Adrenal gland (tissue), 12 donors: ENCODE data around the gene CAMK2G. TPM values are rescaled to one million over a fixed set of nuclear protein-coding genes. Genes with fewer than 3 reads are reported as not detected.

Source experiments
- DNase-seq, 7 donors: peaks; one replicate each; pipeline ENCODE4 v3.0.0-alpha.2; 2019 to 2020
- H3K27ac ChIP-seq, 5 donors: fragments of 200-600 bp; sonication (generic) in 4 of 5; 1 replicate in 3 of 5; 2 replicates in 2 of 5; pipeline versions ENCODE4 v1.5.1 to v1.8.0; 2016 to 2020; ENCODE audit warnings: mild to moderate bottlenecking in 1 of 5
- H3K27me3 ChIP-seq: fragments of 200-600 bp; 2 replicates; pipeline ENCODE4 v1.8.0; 2021
- H3K36me3 ChIP-seq, 2 donors: fragments of 200-600 bp; replicated peaks in 1 of 2; 1 replicate in 1 of 2; 2 replicates in 1 of 2; pipeline versions ENCODE4 v1.5.1 to v1.8.0; 2018 to 2022
- H3K4me1 ChIP-seq, 2 donors: fragments of 200-600 bp; replicated peaks in 1 of 2; 1 replicate in 1 of 2; 2 replicates in 1 of 2; pipeline versions ENCODE4 v1.5.1 to v1.8.0; 2018 to 2021
- H3K4me3 ChIP-seq, 4 donors: fragments of 200-600 bp; sonication (generic) in 3 of 4; one replicate each; pipeline ENCODE4 v1.5.1; 2016 to 2018
- H3K9me3 ChIP-seq, 3 donors: fragments of 200-600 bp; sonication (generic) in 1 of 3; replicated peaks in 1 of 3; 1 replicate in 2 of 3; 2 replicates in 1 of 3; pipeline versions ENCODE4 v1.5.1 to v1.8.0; 2016 to 2021
- POLR2A ChIP-seq, 2 donors: fragments of 450-650 bp; IDR thresholded peaks; one replicate each; pipeline ENCODE4 v1.6.1; 2017; ENCODE audit warnings: antibody characterized with exemption in 2 of 2, mild to moderate bottlenecking in 2 of 2, moderate library complexity in 1 of 2
- WGBS, 4 donors: extraction: QIAGEN DNeasy Blood & Tissue Kit in 2 of 4; methylation state at CpG; one replicate each; pipeline versions ENCODE4 v1.1.5 to v1.1.7; 2013 to 2017; 5-methylcytosine and 5-hydroxymethylcytosine counted together
- intact Hi-C, 2 donors: fragments of 100-400 bp; cut with DNase I; formaldehyde crosslinking; loops; one replicate each; pipeline versions ENCODE4 v1.14.1 to v1.15.0; 2022 to 2023
- polyA plus RNA-seq, 3 donors: library from polyadenylated mRNA; stranded (reverse); fragments of 200-250 nt in 2 of 3; fragments of 350-450 nt in 1 of 3; fragmentation: Illumina TruSeq in 1 of 3; extraction: RNeasy Lipid Tissue Mini Kit (QIAGEN cat#74804) in 1 of 3; gene quantifications; one replicate each; pipeline ENCODE4 v1.2.3, GENCODE V29; 2013 to 2014
- total RNA-seq, 9 donors: library from RNA; depleted of rRNA in 4 of 9; stranded (reverse); fragments of >200 nt in 4 of 9; fragments of 120-200 nt in 1 of 9; fragmentation: NEBNext Ultra II Directional in 1 of 9; extraction: Animal tissue kit (Norgen Biotek cat#: 25700) in 1 of 9; gene quantifications; one replicate each; pipeline versions ENCODE4 v1.1.0 to v1.2.4, GENCODE V29; 2013 to 2023
- TF ChIP-seq, protein P1 (sequence below), 6 experiments: fragments of 450-650 bp in 4 of 6; fragments of 200-600 bp in 2 of 6; sonication (generic) in 1 of 6; IDR thresholded peaks; 1 replicate in 5 of 6; 2 replicates in 1 of 6; pipeline versions ENCODE4 v1.5.1 to v1.8.0; 2016 to 2021; ENCODE audit warnings: antibody characterized with exemption in 6 of 6, mild to moderate bottlenecking in 2 of 6, moderate library complexity in 1 of 6
- donor health status: healthy with polysubstance abuse.
- donor health status: Bipolar disorder and iron deficiency.
- donor health status: DM: yes; HTN: yes; CAD: no.
- donor health status: DM: no; HTN: no; CAD: no.
- donor health status: DM: no; HTN: no; CAD: no.
- donor health status: DM: yes; HTN: yes; CAD: no.

CAMK2G gene
- total and polyA plus RNA-seq, 12 donors, result 12.7 to 27.3 (median 19.7) TPM

DNA sequence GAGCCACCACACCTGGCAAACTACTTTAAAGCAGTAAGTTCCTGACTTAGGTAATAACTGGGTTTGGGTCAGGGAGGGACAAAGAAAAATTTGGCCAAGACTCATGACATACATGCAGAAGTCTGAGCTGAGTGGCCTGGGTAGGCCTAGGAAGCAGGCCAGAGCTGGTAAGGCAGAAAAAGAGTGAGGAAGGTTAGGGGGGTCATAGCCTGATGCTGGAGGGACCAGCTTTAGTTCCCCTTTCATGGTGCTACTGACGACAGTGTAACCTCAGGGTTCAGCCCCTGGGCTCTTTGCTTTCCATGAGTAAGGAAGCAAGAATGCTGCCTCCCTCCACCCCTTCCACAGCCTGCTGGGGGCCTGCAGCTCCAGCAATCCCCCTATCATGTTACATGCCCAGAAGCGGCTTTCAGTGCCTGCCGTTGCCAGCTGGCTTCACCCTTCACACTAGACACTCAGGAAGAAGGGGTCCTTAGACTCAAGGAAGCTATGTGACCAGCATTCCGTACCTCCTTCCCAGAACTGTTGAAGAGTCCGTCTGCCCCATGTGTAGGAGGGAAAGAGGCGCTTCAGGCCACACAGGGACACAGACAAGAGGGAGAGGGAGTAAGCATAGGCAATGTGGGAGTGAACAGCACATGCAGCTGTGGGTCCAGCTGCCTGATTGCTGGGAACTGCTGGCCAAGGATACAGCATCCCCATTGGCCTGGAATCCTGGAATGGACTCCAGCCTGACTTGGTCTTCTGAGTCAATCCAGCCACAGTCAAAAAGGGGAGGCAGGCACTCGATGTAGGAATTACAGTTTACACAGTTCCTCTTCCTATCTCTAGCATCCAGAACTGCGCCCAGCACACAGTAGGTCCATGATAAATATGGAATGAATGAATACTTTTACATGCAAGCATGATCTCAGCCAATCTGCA lies 32.4 kb upstream of the CAMK2G start:
- Histone ChIP-seq H3K4me1 (peaks cover 0 to 23% of the 10 kb centered on the region in 2 donors), H3K27ac (peak overlapping the region in 3 of 5 donors; percentile 60 to 86 (median 69))
- intact Hi-C loops, result no loop called here

DNA sequence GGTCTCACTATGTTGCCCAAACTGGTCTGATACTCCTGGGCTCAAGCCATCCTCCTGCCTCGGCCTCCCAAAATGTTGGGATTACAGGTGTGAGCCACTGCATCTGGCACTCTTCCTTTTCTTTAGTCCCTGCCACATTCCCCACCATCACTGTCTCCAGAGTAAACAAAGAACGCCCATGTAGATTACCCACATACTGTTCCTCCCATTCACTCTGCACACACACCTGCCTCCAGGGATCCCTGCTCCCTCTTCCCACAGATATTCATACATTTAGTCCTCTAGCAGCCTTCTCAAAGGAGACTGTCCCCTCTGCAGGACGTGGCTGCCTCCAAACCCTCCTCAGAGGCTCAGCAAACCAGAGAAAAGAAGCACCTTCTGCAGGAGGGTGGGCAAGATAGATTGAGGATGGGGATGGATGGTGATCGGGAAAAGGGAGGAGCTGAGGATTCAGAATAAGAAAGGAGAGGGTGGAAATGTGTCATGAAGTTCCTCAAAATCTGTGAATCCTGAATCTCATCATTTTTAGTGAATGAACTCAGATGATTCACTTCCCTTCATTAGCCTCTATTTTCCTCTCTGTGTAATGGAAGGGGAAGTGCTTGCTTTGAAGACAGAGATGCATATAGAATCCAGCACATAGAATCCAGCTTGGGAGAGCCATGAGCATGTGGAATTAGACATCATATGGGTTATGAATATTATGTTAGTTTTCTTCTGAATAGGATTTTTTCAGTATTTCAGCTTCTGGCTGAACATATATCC lies 31.1 kb upstream of the CAMK2G start:
- Histone ChIP-seq H3K9me3 (no peaks in the 10 kb centered on the region), H3K36me3 (no peaks in the 10 kb centered on the region), H3K4me3 (no peak overlapping the region), H3K27me3 (no peaks in the 10 kb centered on the region), H3K27ac (peak overlapping the region in 2 of 5 donors; percentile 69 to 86), H3K4me1 (peaks cover 0 to 13% of the 10 kb centered on the region in 2 donors)
- 63 to 81% (median 67%) methylated on average over 4 of the region's 4 CpGs for WGBS, 4 donors
- TF ChIP-seq, protein P1, sequence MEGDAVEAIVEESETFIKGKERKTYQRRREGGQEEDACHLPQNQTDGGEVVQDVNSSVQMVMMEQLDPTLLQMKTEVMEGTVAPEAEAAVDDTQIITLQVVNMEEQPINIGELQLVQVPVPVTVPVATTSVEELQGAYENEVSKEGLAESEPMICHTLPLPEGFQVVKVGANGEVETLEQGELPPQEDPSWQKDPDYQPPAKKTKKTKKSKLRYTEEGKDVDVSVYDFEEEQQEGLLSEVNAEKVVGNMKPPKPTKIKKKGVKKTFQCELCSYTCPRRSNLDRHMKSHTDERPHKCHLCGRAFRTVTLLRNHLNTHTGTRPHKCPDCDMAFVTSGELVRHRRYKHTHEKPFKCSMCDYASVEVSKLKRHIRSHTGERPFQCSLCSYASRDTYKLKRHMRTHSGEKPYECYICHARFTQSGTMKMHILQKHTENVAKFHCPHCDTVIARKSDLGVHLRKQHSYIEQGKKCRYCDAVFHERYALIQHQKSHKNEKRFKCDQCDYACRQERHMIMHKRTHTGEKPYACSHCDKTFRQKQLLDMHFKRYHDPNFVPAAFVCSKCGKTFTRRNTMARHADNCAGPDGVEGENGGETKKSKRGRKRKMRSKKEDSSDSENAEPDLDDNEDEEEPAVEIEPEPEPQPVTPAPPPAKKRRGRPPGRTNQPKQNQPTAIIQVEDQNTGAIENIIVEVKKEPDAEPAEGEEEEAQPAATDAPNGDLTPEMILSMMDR (IDR thresholded peaks at IDR 0.05), result no peak
- no peak for TF ChIP-seq POLR2A (IDR thresholded peaks at IDR 0.05)
- no peak for DNase-seq
- intact Hi-C loops, result no loop called here

More for the DNA sequence above, 32.4 kb upstream of the CAMK2G start:
- Histone ChIP-seq H3K9me3 (no peaks in the 10 kb centered on the region), H3K4me3 (no peak overlapping the region), H3K27me3 (peaks cover 3% of the 10 kb centered on the region), H3K36me3 (no peaks in the 10 kb centered on the region)
- peak in 6 of 7 donors; percentile 49 to 78 (median 60) for DNase-seq
- TF ChIP-seq, protein P1 (IDR thresholded peaks at IDR 0.05), result no peak
- TF ChIP-seq POLR2A (IDR thresholded peaks at IDR 0.05), result no peak
- WGBS, 4 donors, result 51 to 59% (median 56%) methylated on average over 6 to 8 of the region's 8 CpGs

DNA sequence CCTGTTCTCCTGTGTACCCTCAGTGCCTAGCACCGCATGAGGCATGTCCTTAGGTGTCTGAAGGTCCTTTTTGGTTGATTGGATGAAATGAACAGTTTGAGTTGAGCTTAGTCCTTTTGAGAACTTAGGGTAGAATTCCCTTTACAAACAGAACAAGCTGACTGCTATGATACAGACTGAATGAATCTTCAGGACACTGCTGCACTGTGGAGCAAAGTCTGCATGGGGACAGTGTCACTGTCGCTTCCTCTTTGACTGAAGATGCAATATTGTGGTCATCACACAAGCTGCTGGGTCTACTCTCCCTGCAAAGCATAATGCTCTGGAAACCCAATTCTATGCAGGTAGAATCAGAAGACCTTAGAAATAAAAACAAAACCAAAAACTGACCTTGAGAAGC lies 28.0 kb upstream of the CAMK2G start:
- Histone ChIP-seq H3K27ac (no peak overlapping the region), H3K27me3 (no peaks in the 10 kb centered on the region), H3K4me3 (no peak overlapping the region), H3K9me3 (no peaks in the 10 kb centered on the region), H3K4me1 (peaks cover 0 to 9% of the 10 kb centered on the region in 2 donors), H3K36me3 (no peaks in the 10 kb centered on the region)
- WGBS, 4 donors, result 79 to 88% (median 85%) methylated on average over 2 of the region's 2 CpGs
- intact Hi-C loops, result no loop called here
- TF ChIP-seq, protein P1 (IDR thresholded peaks at IDR 0.05), result no peak
- no peak for TF ChIP-seq POLR2A (IDR thresholded peaks at IDR 0.05)
- no peak for DNase-seq

DNA sequence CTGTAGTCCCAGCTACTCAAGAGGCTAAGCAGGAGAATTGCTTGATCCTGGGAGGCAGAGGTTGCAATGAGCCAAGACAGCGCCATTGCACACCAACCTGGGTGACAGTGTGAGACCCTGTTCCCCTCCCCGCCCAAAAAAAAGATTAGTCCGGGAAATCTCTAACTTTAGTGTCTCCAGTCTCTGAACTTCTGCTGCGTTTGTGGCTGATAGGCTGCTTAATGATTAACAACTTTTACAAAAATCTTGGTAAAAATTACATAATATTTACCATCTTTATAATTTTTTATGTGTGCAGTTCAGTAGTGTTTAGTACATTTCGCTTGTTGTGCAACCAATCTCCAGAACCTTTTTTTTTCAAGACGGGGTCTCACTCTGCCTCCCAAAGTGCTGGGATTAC lies 26.9 kb upstream of the CAMK2G start:
- TF ChIP-seq, protein P1 (IDR thresholded peaks at IDR 0.05), result no peak
- TF ChIP-seq POLR2A (IDR thresholded peaks at IDR 0.05), result no peak
- intact Hi-C loops, result no loop called here
- WGBS, 4 donors, result 65 to 88% (median 80%) methylated on average over 6 of the region's 6 CpGs

More for the DNA sequence above, 26.9 kb upstream of the CAMK2G start:
- peaks cover 0 to under 1% of the 10 kb centered on the region in 2 donors for H3K4me1 ChIP-seq
- DNase-seq, result no peak
- no peaks in the 10 kb centered on the region for H3K9me3 ChIP-seq
- H3K36me3 ChIP-seq, result no peaks in the 10 kb centered on the region
- no peaks in the 10 kb centered on the region for H3K27me3 ChIP-seq
- H3K27ac ChIP-seq, result no peak overlapping the region
- no peak overlapping the region for H3K4me3 ChIP-seq
